Right atrium auricular region (tissue), 2 donors: Measurements from ENCODE around the gene PLA2G2E. TPM values are rescaled to one million over a fixed set of nuclear protein-coding genes. Genes with fewer than 3 reads are reported as not detected.

Experiments used
- DNase-seq: peaks from one replicate; pipeline ENCODE4 v3.0.0-alpha.2; 2019; ENCODE audit warnings: low spot score
- H3K27ac ChIP-seq, 2 donors: fragments of 200-600 bp; sonication (generic); 1 replicate in 1 of 2; 2 replicates in 1 of 2; pipeline ENCODE4 v1.5.1; 2016 to 2019
- H3K27me3 ChIP-seq, 2 donors: fragments of 200-600 bp; sonication (generic); one replicate each; pipeline versions ENCODE4 v1.5.1 to v1.6.0; 2017 to 2019
- H3K36me3 ChIP-seq: fragments of 200-600 bp; sonication (generic); one replicate; pipeline ENCODE4 v1.5.1; 2016
- H3K4me1 ChIP-seq, 2 donors: fragments of 200-600 bp; sonication (generic); one replicate each; pipeline versions ENCODE4 v1.5.1 to v1.6.0; 2017 to 2019
- H3K4me3 ChIP-seq, 2 donors: fragments of 200-600 bp; sonication (generic); 1 replicate in 1 of 2; 2 replicates in 1 of 2; pipeline ENCODE4 v1.5.1; 2017 to 2019; ENCODE audit warnings: mild to moderate bottlenecking in 1 of 2, moderate library complexity in 1 of 2
- H3K9me3 ChIP-seq, 2 donors: fragments of 200-600 bp; sonication (generic); one replicate each; pipeline ENCODE4 v1.5.1; 2019
- total RNA-seq, 2 donors: library from RNA; depleted of rRNA; stranded (reverse); fragments of >200 nt; gene quantifications; one replicate each; pipeline ENCODE4 v1.1.0, GENCODE V29; 2016
- TF ChIP-seq, protein P1 (sequence below), 2 donors: fragments of 200-600 bp; sonication (generic); IDR thresholded peaks; one replicate each; pipeline ENCODE4 v1.5.1; 2019; ENCODE audit warnings: antibody characterized with exemption in 2 of 2

The PLA2G2E gene
- total RNA-seq, 2 donors from 2014 or later, result not detected

DNA sequence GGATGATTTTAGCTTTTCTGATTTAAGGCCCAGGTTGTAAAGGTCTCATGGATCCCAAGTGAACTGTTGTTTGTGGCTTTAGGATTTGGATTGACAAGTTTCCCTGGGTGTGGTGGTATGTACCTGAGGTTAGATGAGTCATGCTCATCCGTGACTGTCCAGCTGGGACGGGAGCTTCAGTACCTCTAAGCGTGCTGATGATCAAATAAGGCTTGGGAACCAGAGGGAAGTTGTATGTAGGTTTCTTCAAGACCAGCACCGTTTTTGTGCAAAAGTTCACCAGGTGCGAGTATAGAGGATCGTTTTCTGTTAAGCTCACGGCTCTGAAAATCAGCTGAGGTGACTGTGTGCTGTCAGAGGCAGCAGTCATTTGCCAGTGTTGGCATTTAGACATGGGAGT, 19.8 kb downstream of the PLA2G2E start:
- TF ChIP-seq, protein P1, sequence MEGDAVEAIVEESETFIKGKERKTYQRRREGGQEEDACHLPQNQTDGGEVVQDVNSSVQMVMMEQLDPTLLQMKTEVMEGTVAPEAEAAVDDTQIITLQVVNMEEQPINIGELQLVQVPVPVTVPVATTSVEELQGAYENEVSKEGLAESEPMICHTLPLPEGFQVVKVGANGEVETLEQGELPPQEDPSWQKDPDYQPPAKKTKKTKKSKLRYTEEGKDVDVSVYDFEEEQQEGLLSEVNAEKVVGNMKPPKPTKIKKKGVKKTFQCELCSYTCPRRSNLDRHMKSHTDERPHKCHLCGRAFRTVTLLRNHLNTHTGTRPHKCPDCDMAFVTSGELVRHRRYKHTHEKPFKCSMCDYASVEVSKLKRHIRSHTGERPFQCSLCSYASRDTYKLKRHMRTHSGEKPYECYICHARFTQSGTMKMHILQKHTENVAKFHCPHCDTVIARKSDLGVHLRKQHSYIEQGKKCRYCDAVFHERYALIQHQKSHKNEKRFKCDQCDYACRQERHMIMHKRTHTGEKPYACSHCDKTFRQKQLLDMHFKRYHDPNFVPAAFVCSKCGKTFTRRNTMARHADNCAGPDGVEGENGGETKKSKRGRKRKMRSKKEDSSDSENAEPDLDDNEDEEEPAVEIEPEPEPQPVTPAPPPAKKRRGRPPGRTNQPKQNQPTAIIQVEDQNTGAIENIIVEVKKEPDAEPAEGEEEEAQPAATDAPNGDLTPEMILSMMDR (IDR thresholded peaks at IDR 0.05), result no peak
- Histone ChIP-seq H3K4me1 (no peaks in the 10 kb centered on the region), H3K4me3 (no peak overlapping the region), H3K27ac (no peak overlapping the region), H3K27me3 (no peaks in the 10 kb centered on the region), H3K9me3 (no peaks in the 10 kb centered on the region), H3K36me3 (peaks cover 57% of the 10 kb centered on the region)
- DNase-seq, result no peak

DNA sequence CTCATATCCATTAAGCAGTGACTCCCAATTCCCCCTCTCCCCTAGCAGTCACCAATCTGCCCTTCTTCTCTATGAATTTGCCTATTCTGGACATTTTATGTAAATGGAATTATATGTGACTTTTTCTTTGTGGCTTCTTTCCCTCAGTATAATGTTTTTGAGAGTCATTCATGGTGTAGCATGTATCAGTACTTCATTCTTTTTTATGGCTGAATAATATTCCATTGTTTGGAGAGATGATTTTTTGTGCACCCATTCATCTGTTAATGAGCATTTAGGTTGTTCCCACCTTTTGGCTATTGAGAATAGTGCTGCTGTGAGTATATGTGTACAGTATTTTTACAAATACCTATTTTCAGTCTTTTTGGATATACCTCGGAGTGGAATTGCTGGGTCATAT, 21.8 kb downstream of the PLA2G2E start:
- Histone ChIP-seq H3K27me3 (no peaks in the 10 kb centered on the region), H3K27ac (no peak overlapping the region), H3K9me3 (no peaks in the 10 kb centered on the region), H3K4me3 (no peak overlapping the region), H3K36me3 (peaks cover 46% of the 10 kb centered on the region), H3K4me1 (no peaks in the 10 kb centered on the region)
- TF ChIP-seq, protein P1 (IDR thresholded peaks at IDR 0.05), result no peak
- DNase-seq, result no peak

DNA sequence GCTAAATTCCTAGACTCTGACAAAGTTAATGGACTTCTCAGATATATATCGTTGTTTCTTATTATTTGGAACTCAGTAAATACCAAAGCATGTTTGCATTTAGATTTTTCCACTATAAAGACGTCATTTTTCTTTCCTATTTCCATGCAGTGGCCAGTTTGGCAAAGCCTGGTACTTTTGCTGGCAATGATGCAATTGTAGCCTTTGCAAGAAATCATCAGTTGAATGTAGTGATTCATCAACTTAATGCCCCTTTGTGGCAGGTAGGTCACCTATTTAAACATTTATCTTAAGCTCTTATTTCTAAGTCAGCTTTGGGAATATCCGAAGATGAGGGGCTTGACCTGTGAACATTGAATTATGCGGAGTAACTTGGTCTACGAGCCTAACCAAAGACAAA, 29.2 kb downstream of the PLA2G2E start:
- Histone ChIP-seq H3K4me3 (no peak overlapping the region), H3K4me1 (no peaks in the 10 kb centered on the region), H3K9me3 (no peaks in the 10 kb centered on the region), H3K27me3 (no peaks in the 10 kb centered on the region), H3K27ac (no peak overlapping the region), H3K36me3 (peaks cover 52% of the 10 kb centered on the region)
- TF ChIP-seq, protein P1 (IDR thresholded peaks at IDR 0.05), result no peak
- no peak for DNase-seq

DNA sequence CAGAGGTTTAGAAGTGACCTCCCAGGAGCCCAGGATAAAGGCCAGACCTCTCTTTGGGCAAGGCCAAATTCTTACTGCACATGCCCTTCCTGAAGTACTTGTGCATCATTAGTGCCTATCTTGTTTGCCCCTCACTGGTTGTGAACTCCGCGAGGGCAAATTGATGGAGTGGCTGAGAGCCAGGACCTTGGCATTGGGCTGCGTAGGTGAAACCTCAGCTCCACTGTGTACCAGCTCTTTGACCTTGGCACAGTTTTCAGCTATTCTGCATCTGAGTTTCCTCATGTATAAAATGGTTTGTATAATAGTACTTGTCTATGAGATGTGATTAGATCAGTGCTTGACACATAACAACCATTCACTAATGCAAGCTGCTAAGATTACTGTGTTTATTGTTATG, 29.7 kb downstream of the PLA2G2E start:
- DNase-seq, result no peak
- no peak overlapping the region for H3K27ac ChIP-seq
- TF ChIP-seq, protein P1 (IDR thresholded peaks at IDR 0.05), result no peak
- no peak overlapping the region for H3K4me3 ChIP-seq
- no peaks in the 10 kb centered on the region for H3K9me3 ChIP-seq
- no peaks in the 10 kb centered on the region for H3K27me3 ChIP-seq
- peaks cover 47% of the 10 kb centered on the region for H3K36me3 ChIP-seq
- H3K4me1 ChIP-seq, result no peaks in the 10 kb centered on the region

DNA sequence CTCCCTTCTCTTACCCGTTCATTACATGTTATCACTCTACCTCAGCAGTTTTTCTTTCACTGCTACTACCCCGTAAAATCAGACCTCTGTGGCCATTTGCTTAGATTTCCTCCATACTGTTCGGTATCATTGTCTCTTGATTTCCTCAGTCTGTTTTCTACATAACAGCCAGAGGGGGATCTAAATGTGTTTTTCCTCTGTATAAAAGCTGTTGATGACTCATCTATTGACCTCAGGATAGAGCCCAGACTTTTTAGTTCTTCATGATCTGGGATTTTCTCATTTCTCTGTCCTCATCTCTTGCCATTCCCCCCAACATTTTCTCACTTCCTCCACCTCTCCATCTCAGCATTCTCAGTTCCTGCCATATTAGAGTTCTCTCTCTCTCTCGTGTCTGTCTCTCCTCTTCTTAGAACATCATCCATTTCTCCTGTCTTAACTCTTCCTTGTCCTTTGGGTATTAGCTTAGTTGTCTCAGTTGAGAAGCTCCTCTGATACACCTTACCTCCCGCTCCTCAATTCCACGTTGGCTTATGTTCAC, 30.7 kb downstream of the PLA2G2E start:
- peaks cover 46% of the 10 kb centered on the region for H3K36me3 ChIP-seq

More for the DNA sequence above, 30.7 kb downstream of the PLA2G2E start:
- DNase-seq, result no peak
- Histone ChIP-seq H3K27ac (no peak overlapping the region), H3K27me3 (no peaks in the 10 kb centered on the region), H3K4me1 (no peaks in the 10 kb centered on the region), H3K4me3 (no peak overlapping the region), H3K9me3 (no peaks in the 10 kb centered on the region)
- TF ChIP-seq, protein P1 (IDR thresholded peaks at IDR 0.05), result no peak
